MM.1S (cell line): ENCODE data around the gene ELOVL2.

ENCODE experiments used
- DNase-seq: peaks from one replicate; pipeline ENCODE4 v3.0.0-alpha.2; 2015
- H2AFZ ChIP-seq: fragments of 300-600 bp; sonication (generic); 2 replicates; pipeline ENCODE4 v1.6.0; 2016; ENCODE audit warnings: antibody characterized with exemption, low read length
- H3F3A ChIP-seq: fragments of 300-600 bp; sonication (generic); 2 replicates; pipeline ENCODE4 v1.6.1; 2016; ENCODE audit warnings: mild to moderate bottlenecking, antibody characterized with exemption, low read length, moderate library complexity, mixed read lengths; ENCODE audit not compliant: insufficient read depth
- H3K27ac ChIP-seq: fragments of 300-600 bp; sonication (generic); 2 replicates; pipeline ENCODE4 v1.5.1; 2016; ENCODE audit warnings: mild to moderate bottlenecking, low read length
- H3K27me3 ChIP-seq: fragments of 300-600 bp; sonication (generic); replicated peaks from 2 replicates; pipeline ENCODE4 v1.6.0; 2016; ENCODE audit warnings: low read length; ENCODE audit not compliant: insufficient read depth
- H3K36me3 ChIP-seq: fragments of 300-600 bp; sonication (generic); replicated peaks from 2 replicates; pipeline ENCODE4 v1.6.1; 2016; ENCODE audit warnings: mild to moderate bottlenecking, low read length, mixed read lengths; ENCODE audit not compliant: insufficient read depth
- H3K4me1 ChIP-seq: fragments of 300-600 bp; sonication (generic); 2 replicates; pipeline ENCODE4 v1.6.1; 2016; ENCODE audit warnings: low read length, mixed read lengths
- H3K4me2 ChIP-seq: fragments of 300-600 bp; sonication (generic); 2 replicates; pipeline ENCODE4 v1.6.0; 2016; ENCODE audit warnings: low read depth, low read length
- H3K4me3 ChIP-seq: fragments of 300-600 bp; sonication (generic); 2 replicates; pipeline ENCODE4 v1.5.1; 2016; ENCODE audit warnings: low read length, mixed read lengths
- H3K79me2 ChIP-seq: fragments of 300-600 bp; sonication (generic); 2 replicates; pipeline ENCODE4 v1.6.1; 2016; ENCODE audit warnings: mixed run types, low read length, mixed read lengths
- H3K9ac ChIP-seq: fragments of 300-600 bp; sonication (generic); 2 replicates; pipeline ENCODE4 v1.6.1; 2016; ENCODE audit warnings: low read length, mixed read lengths
- H3K9me2 ChIP-seq: fragments of 300-600 bp; sonication (generic); replicated peaks from 2 replicates; pipeline ENCODE4 v1.6.1; 2016; ENCODE audit warnings: mild to moderate bottlenecking, low read length, mixed read lengths; ENCODE audit not compliant: insufficient read depth
- H3K9me3 ChIP-seq: fragments of 300-600 bp; sonication (generic); replicated peaks from 2 replicates; pipeline ENCODE4 v1.6.1; 2016; ENCODE audit warnings: mild to moderate bottlenecking, low read length, mixed read lengths; ENCODE audit not compliant: insufficient read depth
- H4K20me1 ChIP-seq: fragments of 300-600 bp; sonication (generic); 2 replicates; pipeline ENCODE4 v1.6.1; 2016; ENCODE audit warnings: mild to moderate bottlenecking, low read length, moderate library complexity, mixed read lengths; ENCODE audit not compliant: insufficient read depth
- EZH2 ChIP-seq: fragments of 300-600 bp; sonication (generic); optimal IDR thresholded peaks from 2 replicates; pipeline ENCODE3; 2017; ENCODE audit warnings: low read depth, mild to moderate bottlenecking, antibody characterized with exemption, low read length, mixed read lengths
- EZH2phosphoT487 ChIP-seq: fragments of 300-600 bp; sonication (generic); IDR thresholded peaks from 2 replicates; pipeline ENCODE4 v1.6.1; 2018; ENCODE audit warnings: antibody characterized with exemption, low read length
- TF ChIP-seq, protein P1 (sequence below): fragments of 300-600 bp; sonication (generic); IDR thresholded peaks from 2 replicates; pipeline ENCODE4 v1.5.1; 2016; ENCODE audit warnings: antibody characterized with exemption, low read length, mixed read lengths

Gene ELOVL2

GRCh38 chr6:11066505-11067347 lies 22.6 kb upstream of the ELOVL2 start:
- Histone ChIP-seq H3K27ac (no peak overlapping the region), H3K4me1 (no peaks in the 10 kb centered on the region), H3K9me3 (no peaks in the 10 kb centered on the region), H3K9me2 (no peaks in the 10 kb centered on the region), H3K79me2 (no peaks in the 10 kb centered on the region), H3K9ac (no peak overlapping the region), H3K4me3 (no peak overlapping the region), H3K27me3 (no peaks in the 10 kb centered on the region), H3K4me2 (no peak overlapping the region), H2AFZ (no peak overlapping the region), H3K36me3 (no peaks in the 10 kb centered on the region), H4K20me1 (no peaks in the 10 kb centered on the region), H3F3A (no peaks in the 10 kb centered on the region)
- TF ChIP-seq EZH2 (no peak), EZH2phosphoT487 (no peak)
- TF ChIP-seq, protein P1, sequence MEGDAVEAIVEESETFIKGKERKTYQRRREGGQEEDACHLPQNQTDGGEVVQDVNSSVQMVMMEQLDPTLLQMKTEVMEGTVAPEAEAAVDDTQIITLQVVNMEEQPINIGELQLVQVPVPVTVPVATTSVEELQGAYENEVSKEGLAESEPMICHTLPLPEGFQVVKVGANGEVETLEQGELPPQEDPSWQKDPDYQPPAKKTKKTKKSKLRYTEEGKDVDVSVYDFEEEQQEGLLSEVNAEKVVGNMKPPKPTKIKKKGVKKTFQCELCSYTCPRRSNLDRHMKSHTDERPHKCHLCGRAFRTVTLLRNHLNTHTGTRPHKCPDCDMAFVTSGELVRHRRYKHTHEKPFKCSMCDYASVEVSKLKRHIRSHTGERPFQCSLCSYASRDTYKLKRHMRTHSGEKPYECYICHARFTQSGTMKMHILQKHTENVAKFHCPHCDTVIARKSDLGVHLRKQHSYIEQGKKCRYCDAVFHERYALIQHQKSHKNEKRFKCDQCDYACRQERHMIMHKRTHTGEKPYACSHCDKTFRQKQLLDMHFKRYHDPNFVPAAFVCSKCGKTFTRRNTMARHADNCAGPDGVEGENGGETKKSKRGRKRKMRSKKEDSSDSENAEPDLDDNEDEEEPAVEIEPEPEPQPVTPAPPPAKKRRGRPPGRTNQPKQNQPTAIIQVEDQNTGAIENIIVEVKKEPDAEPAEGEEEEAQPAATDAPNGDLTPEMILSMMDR: no peak
- DNase-seq: no peak

GRCh38 chr6:11065436-11066202 lies 21.5 kb upstream of the ELOVL2 start:
- Histone ChIP-seq H3K4me2 (no peak overlapping the region), H2AFZ (no peak overlapping the region), H3K9me3 (no peaks in the 10 kb centered on the region), H3K9me2 (no peaks in the 10 kb centered on the region), H3K4me1 (no peaks in the 10 kb centered on the region), H3K36me3 (no peaks in the 10 kb centered on the region), H3K9ac (no peak overlapping the region), H3K79me2 (no peaks in the 10 kb centered on the region), H3K4me3 (no peak overlapping the region), H4K20me1 (no peaks in the 10 kb centered on the region), H3F3A (no peaks in the 10 kb centered on the region), H3K27me3 (no peaks in the 10 kb centered on the region), H3K27ac (no peak overlapping the region)
- TF ChIP-seq, protein P1: no peak
- no peak for TF ChIP-seq EZH2
- no peak for TF ChIP-seq EZH2phosphoT487
- DNase-seq: no peak

GRCh38 chr6:11064836-11065235 lies 20.7 kb upstream of the ELOVL2 start:
- Histone ChIP-seq H2AFZ (no peak overlapping the region), H3K27me3 (no peaks in the 10 kb centered on the region), H4K20me1 (no peaks in the 10 kb centered on the region), H3K27ac (no peak overlapping the region), H3K4me3 (no peak overlapping the region), H3K4me1 (no peaks in the 10 kb centered on the region), H3K9me2 (no peaks in the 10 kb centered on the region), H3K9ac (no peak overlapping the region), H3K36me3 (no peaks in the 10 kb centered on the region), H3K79me2 (no peaks in the 10 kb centered on the region), H3K4me2 (no peak overlapping the region), H3F3A (no peaks in the 10 kb centered on the region), H3K9me3 (no peaks in the 10 kb centered on the region)
- DNase-seq: no peak
- TF ChIP-seq EZH2 (no peak), EZH2phosphoT487 (no peak)
- TF ChIP-seq, protein P1: no peak
